ENCODE results near the gene PTPRD.

PTPRD gene

DNA sequence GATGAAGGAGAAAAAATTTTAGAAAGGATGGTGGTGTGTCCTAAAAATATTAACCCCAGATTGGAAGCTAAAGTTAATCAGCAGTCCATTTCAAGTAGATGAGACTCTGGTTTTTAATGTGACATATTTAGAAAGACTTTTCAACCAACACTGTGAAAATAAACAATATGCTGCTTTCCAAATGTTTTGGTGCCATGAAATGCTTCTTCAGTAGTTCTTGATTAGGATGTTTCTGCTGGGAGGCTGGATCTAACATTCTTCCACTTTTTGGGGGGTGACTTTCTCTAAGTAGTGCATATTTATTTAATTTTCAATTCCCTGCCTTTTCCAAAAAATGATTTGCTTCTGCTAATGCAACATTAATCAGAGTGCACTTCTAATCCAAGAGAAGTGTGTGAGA lies 2219.9 kb downstream of the PTPRD start:
- H3K27me3 ChIP-seq (ENCODE audit: insufficient read depth, insufficient read length): no peaks in the 10 kb centered on the region
- no peak overlapping the region for H3K4me3 ChIP-seq (ENCODE audit: insufficient read length, low read depth)
- TF ChIP-seq SUZ12 (IDR thresholded peaks at IDR 0.05; ENCODE audit: extremely low read depth, insufficient read depth, insufficient read length) (no peak), ZNF274 (IDR thresholded peaks at IDR 0.05; ENCODE audit: low read depth, low read length) (no peak), YY1 (IDR thresholded peaks at IDR 0.05; ENCODE audit: insufficient read depth, insufficient read length) (no peak)
- H3K9me3 ChIP-seq (ENCODE audit: insufficient read depth, low read length): no peaks in the 10 kb centered on the region
- DNase-seq (ENCODE audit: low read depth, low spot score): no peak
- no peaks in the 10 kb centered on the region for H3K4me1 ChIP-seq (ENCODE audit: insufficient read depth, insufficient read length)
- H3K9ac ChIP-seq (ENCODE audit: insufficient read length, low read depth): no peak overlapping the region
- no peaks in the 10 kb centered on the region for H3K36me3 ChIP-seq (ENCODE audit: insufficient read depth, insufficient read length, low read length)

DNA sequence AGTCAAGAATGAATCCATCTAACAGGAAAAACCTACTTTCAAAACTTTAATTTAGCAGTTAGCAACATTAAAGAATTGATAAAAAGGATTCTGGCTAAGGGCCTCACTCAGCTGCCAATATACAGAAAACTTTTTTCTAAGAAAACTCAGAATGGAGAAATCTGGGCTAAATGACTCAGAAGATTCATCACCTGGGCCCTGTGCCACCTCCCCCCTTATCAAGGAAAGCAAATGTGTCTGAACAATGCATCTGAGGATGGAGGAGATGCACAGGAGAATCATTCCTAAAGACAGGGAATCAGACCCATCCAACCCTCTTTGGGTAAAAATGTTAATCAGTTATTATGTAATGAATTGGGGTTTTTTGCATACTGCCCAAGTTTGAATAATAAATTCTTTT lies 2221.2 kb downstream of the PTPRD start:
- Histone ChIP-seq H3K36me3 (ENCODE audit: insufficient read depth, insufficient read length, low read length) (no peaks in the 10 kb centered on the region), H3K9ac (ENCODE audit: insufficient read length, low read depth) (no peak overlapping the region), H3K4me1 (ENCODE audit: insufficient read depth, insufficient read length) (no peaks in the 10 kb centered on the region), H3K27me3 (ENCODE audit: insufficient read depth, insufficient read length) (no peaks in the 10 kb centered on the region), H3K4me3 (ENCODE audit: insufficient read length, low read depth) (no peak overlapping the region), H3K9me3 (ENCODE audit: insufficient read depth, low read length) (no peaks in the 10 kb centered on the region)
- TF ChIP-seq YY1 (IDR thresholded peaks at IDR 0.05; ENCODE audit: insufficient read depth, insufficient read length): no peak
- DNase-seq (ENCODE audit: low read depth, low spot score): no peak

DNA sequence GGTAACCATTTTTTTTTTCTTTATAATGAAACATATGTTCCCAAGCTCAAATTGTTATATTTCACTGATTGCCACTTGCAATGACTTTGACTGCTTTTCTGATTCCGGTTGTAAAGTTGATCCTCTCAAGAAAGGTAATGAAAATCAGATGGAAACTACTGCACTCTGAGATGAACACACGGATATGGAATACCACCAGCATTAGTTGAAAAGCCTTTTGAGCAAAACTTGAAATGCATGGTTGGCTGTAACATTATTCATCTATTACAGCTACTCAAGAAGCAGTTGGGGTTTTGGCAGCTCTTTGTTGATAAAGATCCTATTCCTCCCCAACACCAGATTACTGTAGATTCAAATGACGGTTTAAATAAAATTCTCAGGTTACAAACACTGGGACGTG lies 2221.7 kb downstream of the PTPRD start:
- DNase-seq (ENCODE audit: low read depth, low spot score): no peak
- Histone ChIP-seq H3K4me1 (ENCODE audit: insufficient read depth, insufficient read length) (no peaks in the 10 kb centered on the region), H3K4me3 (ENCODE audit: insufficient read length, low read depth) (no peak overlapping the region), H3K27me3 (ENCODE audit: insufficient read depth, insufficient read length) (no peaks in the 10 kb centered on the region), H3K9ac (ENCODE audit: insufficient read length, low read depth) (no peak overlapping the region), H3K36me3 (ENCODE audit: insufficient read depth, insufficient read length, low read length) (no peaks in the 10 kb centered on the region), H3K9me3 (ENCODE audit: insufficient read depth, low read length) (no peaks in the 10 kb centered on the region)
- TF ChIP-seq ZNF274 (IDR thresholded peaks at IDR 0.05; ENCODE audit: low read depth, low read length): no peak
- no peak for TF ChIP-seq SUZ12 (IDR thresholded peaks at IDR 0.05; ENCODE audit: extremely low read depth, insufficient read depth, insufficient read length)
- no peak for TF ChIP-seq YY1 (IDR thresholded peaks at IDR 0.05; ENCODE audit: insufficient read depth, insufficient read length)

DNA sequence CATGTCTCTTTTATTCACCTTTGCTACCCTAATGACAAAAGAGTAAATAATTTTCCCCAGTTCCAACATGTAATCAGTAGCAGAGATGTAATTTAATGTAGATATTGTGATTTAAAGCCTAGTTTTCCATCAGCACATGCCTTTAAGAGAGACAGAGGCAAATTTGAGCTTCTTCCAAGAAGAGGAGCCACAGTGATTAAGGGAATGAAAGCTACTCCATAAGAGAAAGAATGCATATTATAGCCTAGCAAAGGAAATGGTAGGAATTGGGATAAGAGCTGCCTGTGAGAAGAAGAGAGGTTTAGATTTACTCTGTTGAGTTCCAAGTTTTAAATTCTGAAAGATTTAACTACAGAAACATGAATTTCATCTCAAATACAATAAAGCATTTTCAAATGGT lies 2222.2 kb downstream of the PTPRD start:
- no peaks in the 10 kb centered on the region for H3K36me3 ChIP-seq (ENCODE audit: insufficient read depth, insufficient read length, low read length)
- no peak overlapping the region for H3K9ac ChIP-seq (ENCODE audit: insufficient read length, low read depth)
- H3K4me3 ChIP-seq (ENCODE audit: insufficient read length, low read depth): no peak overlapping the region
- H3K9me3 ChIP-seq (ENCODE audit: insufficient read depth, low read length): no peaks in the 10 kb centered on the region
- H3K27me3 ChIP-seq (ENCODE audit: insufficient read depth, insufficient read length): no peaks in the 10 kb centered on the region
- no peak for DNase-seq (ENCODE audit: low read depth, low spot score)
- H3K4me1 ChIP-seq (ENCODE audit: insufficient read depth, insufficient read length): no peaks in the 10 kb centered on the region
- no peak for TF ChIP-seq YY1 (IDR thresholded peaks at IDR 0.05; ENCODE audit: insufficient read depth, insufficient read length)
- no peak for TF ChIP-seq SUZ12 (IDR thresholded peaks at IDR 0.05; ENCODE audit: extremely low read depth, insufficient read depth, insufficient read length)
- no peak for TF ChIP-seq ZNF274 (IDR thresholded peaks at IDR 0.05; ENCODE audit: low read depth, low read length)

DNA sequence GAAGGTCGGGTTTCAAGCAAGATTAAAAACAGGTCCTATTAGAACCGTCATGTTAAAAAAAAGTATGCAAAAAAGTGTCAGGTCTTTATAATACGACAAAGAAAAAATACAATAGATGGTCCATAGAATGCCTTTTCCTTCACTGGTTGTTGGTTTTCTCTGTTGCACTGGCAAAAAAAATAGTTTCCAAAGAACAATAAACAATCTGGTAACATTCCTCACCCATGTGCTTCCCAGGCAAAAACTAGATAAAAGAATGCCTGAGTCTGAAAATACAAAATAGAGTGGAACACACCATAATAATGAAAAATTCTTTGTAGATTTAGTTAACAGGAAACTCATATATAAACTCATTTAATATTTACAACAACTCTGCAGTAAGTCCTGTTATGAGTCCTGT lies 2223.3 kb downstream of the PTPRD start:
- Histone ChIP-seq H3K36me3 (ENCODE audit: insufficient read depth, insufficient read length, low read length) (no peaks in the 10 kb centered on the region), H3K9me3 (ENCODE audit: insufficient read depth, low read length) (no peaks in the 10 kb centered on the region), H3K9ac (ENCODE audit: insufficient read length, low read depth) (no peak overlapping the region), H3K4me3 (ENCODE audit: insufficient read length, low read depth) (no peak overlapping the region), H3K4me1 (ENCODE audit: insufficient read depth, insufficient read length) (no peaks in the 10 kb centered on the region), H3K27me3 (ENCODE audit: insufficient read depth, insufficient read length) (no peaks in the 10 kb centered on the region)
- TF ChIP-seq ZNF274 (IDR thresholded peaks at IDR 0.05; ENCODE audit: low read depth, low read length): no peak
- DNase-seq (ENCODE audit: low read depth, low spot score): no peak

DNA sequence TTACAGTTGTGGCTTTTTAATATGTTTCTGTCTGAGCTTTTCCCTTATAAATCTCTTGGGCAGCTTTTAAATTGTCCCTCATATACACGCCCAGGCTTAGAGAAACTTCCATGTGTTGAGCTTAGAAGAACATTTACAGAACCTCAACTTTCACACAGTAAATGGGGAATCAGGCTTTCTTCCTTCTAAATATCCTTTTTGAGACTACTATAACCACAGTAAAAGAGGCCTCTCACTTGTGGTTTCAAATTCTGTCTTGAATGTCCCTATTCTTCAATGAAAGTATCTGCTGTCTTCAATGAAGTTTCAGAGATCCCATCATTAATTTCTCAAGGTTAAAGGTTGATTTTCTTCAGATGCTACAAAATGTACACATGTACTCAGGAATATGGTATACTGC lies 2224.7 kb downstream of the PTPRD start:
- TF ChIP-seq ZNF274 (IDR thresholded peaks at IDR 0.05; ENCODE audit: low read depth, low read length): no peak
- TF ChIP-seq YY1 (IDR thresholded peaks at IDR 0.05; ENCODE audit: insufficient read depth, insufficient read length): no peak
- no peak for TF ChIP-seq SUZ12 (IDR thresholded peaks at IDR 0.05; ENCODE audit: extremely low read depth, insufficient read depth, insufficient read length)
- Histone ChIP-seq H3K9ac (ENCODE audit: insufficient read length, low read depth) (no peak overlapping the region), H3K36me3 (ENCODE audit: insufficient read depth, insufficient read length, low read length) (no peaks in the 10 kb centered on the region), H3K9me3 (ENCODE audit: insufficient read depth, low read length) (no peaks in the 10 kb centered on the region), H3K4me3 (ENCODE audit: insufficient read length, low read depth) (no peak overlapping the region), H3K4me1 (ENCODE audit: insufficient read depth, insufficient read length) (no peaks in the 10 kb centered on the region), H3K27me3 (ENCODE audit: insufficient read depth, insufficient read length) (no peaks in the 10 kb centered on the region)
- no peak for DNase-seq (ENCODE audit: low read depth, low spot score)

DNA sequence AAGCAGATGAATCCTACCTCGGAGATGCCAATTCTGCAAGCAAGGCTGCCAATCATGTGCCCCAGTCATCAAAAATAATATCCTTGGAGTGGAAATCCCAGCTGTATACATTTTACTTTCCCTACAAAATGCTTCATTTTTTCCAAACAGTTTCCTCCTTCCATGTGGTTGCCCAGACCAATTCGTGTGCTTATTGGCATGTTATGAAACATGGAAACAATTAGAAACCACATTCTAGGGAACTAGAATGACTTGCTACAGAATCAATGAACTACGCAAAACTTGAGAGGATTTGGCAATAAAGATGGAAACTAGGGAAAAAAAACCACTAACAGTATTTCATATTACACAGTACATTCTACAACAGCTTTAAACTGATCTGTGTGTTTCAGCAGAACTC lies 2228.7 kb downstream of the PTPRD start:
- Histone ChIP-seq H3K4me1 (ENCODE audit: insufficient read depth, insufficient read length) (no peaks in the 10 kb centered on the region), H3K4me3 (ENCODE audit: insufficient read length, low read depth) (no peak overlapping the region), H3K9me3 (ENCODE audit: insufficient read depth, low read length) (no peaks in the 10 kb centered on the region), H3K27me3 (ENCODE audit: insufficient read depth, insufficient read length) (no peaks in the 10 kb centered on the region), H3K36me3 (ENCODE audit: insufficient read depth, insufficient read length, low read length) (no peaks in the 10 kb centered on the region), H3K9ac (ENCODE audit: insufficient read length, low read depth) (no peak overlapping the region)
- no peak for DNase-seq (ENCODE audit: low read depth, low spot score)
- TF ChIP-seq SUZ12 (IDR thresholded peaks at IDR 0.05; ENCODE audit: extremely low read depth, insufficient read depth, insufficient read length) (no peak), YY1 (IDR thresholded peaks at IDR 0.05; ENCODE audit: insufficient read depth, insufficient read length) (no peak), ZNF274 (IDR thresholded peaks at IDR 0.05; ENCODE audit: low read depth, low read length) (no peak)
